ENCODE results near the gene LCN10.

The LCN10 gene

GRCh38 chr9:136697146-136697820, 45.5 kb downstream of the LCN10 start:
- no peak for DNase-seq

- peak; percentile 53 for DNase-seq
Measured at GRCh38 chr9:136696502-136696901, 46.2 kb downstream of the LCN10 start.

- peak; percentile 73 for DNase-seq
Measured at GRCh38 chr9:136695955-136696354, 46.8 kb downstream of the LCN10 start.

GRCh38 chr9:136695435-136695895, 47.3 kb downstream of the LCN10 start:
- DNase-seq = peak; percentile 74

GRCh38 chr9:136694872-136695247, 47.9 kb downstream of the LCN10 start:
- DNase-seq = no peak

GRCh38 chr9:136694163-136694871, 48.4 kb downstream of the LCN10 start:
- no peak for DNase-seq

- DNase-seq = no peak
Measured at GRCh38 chr9:136693490-136694162, 49.1 kb downstream of the LCN10 start.

GRCh38 chr9:136693135-136693489, 49.6 kb downstream of the LCN10 start:
- no peak for DNase-seq

- no peak for DNase-seq
Measured at GRCh38 chr9:136692185-136693134, 50.3 kb downstream of the LCN10 start.

- DNase-seq = no peak
Measured at GRCh38 chr9:136691316-136692184, 51.2 kb downstream of the LCN10 start.

GRCh38 chr9:136690806-136691261, 51.9 kb downstream of the LCN10 start:
- no peak for DNase-seq

GRCh38 chr9:136690104-136690805, 52.5 kb downstream of the LCN10 start:
- no peak for DNase-seq

GRCh38 chr9:136689108-136689460, 53.7 kb downstream of the LCN10 start:
- no peak for DNase-seq

GRCh38 chr9:136688274-136689107, 54.2 kb downstream of the LCN10 start:
- DNase-seq = no peak

All from NCI-H2171 (cell line).